ENCODE results near the gene HYCC1. TPM values are rescaled to one million over a fixed set of nuclear protein-coding genes. Genes with fewer than 3 reads are reported as not detected.

The HYCC1 gene
- polyA plus RNA-seq, 2 of the 4 experiments (the other 2 are of a cell fraction) = 16.8 to 24.6 TPM

GRCh38 chr7:23014681-23015080, 751 bp upstream of the HYCC1 start:
- Histone ChIP-seq H3K4me1 (peaks cover 12% of the 10 kb centered on the region; the same call in 2 of the 3 replicates), H3K4me3 (no peak overlapping the region), H3K9me3 (no peaks in the 10 kb centered on the region), H3K4me2 (peak overlapping the region; percentile 57), H3K27ac (0 out of 6 replicates have a peak overlapping the region, but pooled peaks have one; percentile 7 to 29)
- TF ChIP-seq, protein P1, sequence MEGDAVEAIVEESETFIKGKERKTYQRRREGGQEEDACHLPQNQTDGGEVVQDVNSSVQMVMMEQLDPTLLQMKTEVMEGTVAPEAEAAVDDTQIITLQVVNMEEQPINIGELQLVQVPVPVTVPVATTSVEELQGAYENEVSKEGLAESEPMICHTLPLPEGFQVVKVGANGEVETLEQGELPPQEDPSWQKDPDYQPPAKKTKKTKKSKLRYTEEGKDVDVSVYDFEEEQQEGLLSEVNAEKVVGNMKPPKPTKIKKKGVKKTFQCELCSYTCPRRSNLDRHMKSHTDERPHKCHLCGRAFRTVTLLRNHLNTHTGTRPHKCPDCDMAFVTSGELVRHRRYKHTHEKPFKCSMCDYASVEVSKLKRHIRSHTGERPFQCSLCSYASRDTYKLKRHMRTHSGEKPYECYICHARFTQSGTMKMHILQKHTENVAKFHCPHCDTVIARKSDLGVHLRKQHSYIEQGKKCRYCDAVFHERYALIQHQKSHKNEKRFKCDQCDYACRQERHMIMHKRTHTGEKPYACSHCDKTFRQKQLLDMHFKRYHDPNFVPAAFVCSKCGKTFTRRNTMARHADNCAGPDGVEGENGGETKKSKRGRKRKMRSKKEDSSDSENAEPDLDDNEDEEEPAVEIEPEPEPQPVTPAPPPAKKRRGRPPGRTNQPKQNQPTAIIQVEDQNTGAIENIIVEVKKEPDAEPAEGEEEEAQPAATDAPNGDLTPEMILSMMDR (IDR thresholded peaks at IDR 0.05) = no peak
- TF ChIP-seq CBX2 (IDR thresholded peaks at IDR 0.05; ENCODE audit: borderline replicate concordance, low read depth) (no peak), MYC (IDR thresholded peaks at IDR 0.05; ENCODE audit: borderline replicate concordance, low read length) (no peak), SMC3 (IDR thresholded peaks at IDR 0.05) (no peak), KDM1A (IDR thresholded peaks at IDR 0.05; ENCODE audit: low read depth) (no peak), CBX8 (IDR thresholded peaks at IDR 0.05) (no peak), HOXB13 (CRISPR knock-in tag; IDR thresholded peaks at IDR 0.05; ENCODE audit: low read depth) (no peak), JUNB (IDR thresholded peaks at IDR 0.05) (no peak), EHF (CRISPR knock-in tag; IDR thresholded peaks at IDR 0.05) (no peak), CEBPB (IDR thresholded peaks at IDR 0.05) (no peak), TFCP2L1 (CRISPR knock-in tag; IDR thresholded peaks at IDR 0.05) (no peak), BCL3 (IDR thresholded peaks at IDR 0.05) (no peak), FOSB (CRISPR knock-in tag; IDR thresholded peaks at IDR 0.05) (no peak), RFX5 (IDR thresholded peaks at IDR 0.05) (no peak), HOXB5 (CRISPR knock-in tag; IDR thresholded peaks at IDR 0.05) (no peak), RAD21 (conservative IDR thresholded peaks at IDR 0.05 in 1 of 2, IDR thresholded peaks at IDR 0.05 in 1 of 2) (no peak)
- TF ChIP-seq, protein P2, sequence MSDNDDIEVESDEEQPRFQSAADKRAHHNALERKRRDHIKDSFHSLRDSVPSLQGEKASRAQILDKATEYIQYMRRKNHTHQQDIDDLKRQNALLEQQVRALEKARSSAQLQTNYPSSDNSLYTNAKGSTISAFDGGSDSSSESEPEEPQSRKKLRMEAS (IDR thresholded peaks at IDR 0.05) = no peak
- TF ChIP-seq, protein P3, sequence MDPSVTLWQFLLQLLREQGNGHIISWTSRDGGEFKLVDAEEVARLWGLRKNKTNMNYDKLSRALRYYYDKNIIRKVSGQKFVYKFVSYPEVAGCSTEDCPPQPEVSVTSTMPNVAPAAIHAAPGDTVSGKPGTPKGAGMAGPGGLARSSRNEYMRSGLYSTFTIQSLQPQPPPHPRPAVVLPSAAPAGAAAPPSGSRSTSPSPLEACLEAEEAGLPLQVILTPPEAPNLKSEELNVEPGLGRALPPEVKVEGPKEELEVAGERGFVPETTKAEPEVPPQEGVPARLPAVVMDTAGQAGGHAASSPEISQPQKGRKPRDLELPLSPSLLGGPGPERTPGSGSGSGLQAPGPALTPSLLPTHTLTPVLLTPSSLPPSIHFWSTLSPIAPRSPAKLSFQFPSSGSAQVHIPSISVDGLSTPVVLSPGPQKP (IDR thresholded peaks at IDR 0.05; ENCODE audit: low read depth, low read length) = no peak
- 93% methylated on average over 2 of the region's 2 CpGs for WGBS (ENCODE audit: missing lambda C conversion rate)
- CTCF ChIA-PET = interaction anchor here (1.0 to 1.2 kb wide), 2 partner anchors 14 to 62 kb away, joined by 3 to 6 read pairs; no protein-coding TSS in a partner anchor
- FAIRE-seq (no peak), DNase-seq (ENCODE audit: low read depth in 1 of 2, low spot score in 1 of 2) (no peak), ATAC-seq (no peak)
- POLR2A ChIA-PET = no interaction called here

DNA sequence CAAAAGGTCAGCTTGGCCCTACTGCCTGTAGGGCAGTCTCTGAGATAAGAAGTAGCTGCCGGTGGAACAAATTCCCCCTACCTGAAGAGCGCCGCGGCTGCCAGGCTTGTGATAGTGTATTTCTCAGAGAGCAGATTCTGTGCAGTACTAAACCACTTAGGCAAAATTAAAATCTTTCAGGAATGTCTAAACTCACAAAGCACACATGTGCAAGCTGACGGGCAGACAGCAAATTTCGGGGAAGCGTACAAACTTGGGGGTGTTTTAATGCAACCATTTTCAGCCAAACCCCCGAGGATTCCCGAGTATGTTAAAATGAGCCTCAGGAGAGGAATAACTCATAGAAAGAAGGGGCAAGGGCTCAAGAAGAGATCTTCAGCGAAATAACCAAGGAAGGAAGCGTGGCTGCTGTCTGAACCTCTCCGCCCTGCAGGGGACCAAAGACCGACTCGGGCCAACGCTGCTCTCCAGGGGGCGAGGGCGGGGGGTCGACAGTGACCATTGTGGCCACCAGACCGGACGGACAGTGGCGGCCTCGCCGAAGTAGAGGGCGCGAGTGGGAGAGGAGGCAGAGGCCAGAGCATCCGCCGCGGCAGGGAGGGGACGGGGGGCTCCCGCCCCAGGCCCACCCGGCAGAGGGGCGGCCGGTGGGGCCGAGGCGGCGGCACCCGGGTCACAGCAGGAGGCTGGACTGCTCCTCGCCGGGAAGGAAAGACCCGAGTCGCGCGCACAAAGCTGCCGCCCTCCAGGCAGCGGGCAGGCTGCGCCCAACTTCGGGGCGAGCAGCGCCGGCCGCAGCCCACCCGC, 819 bp downstream of the HYCC1 start:
- 13% methylated on average over 21 of the region's 52 CpGs for WGBS (ENCODE audit: missing lambda C conversion rate)
- H3K9me3 ChIP-seq = no peaks in the 10 kb centered on the region
- ATAC-seq (peak; percentile 28 to 64), DNase-seq (ENCODE audit: low read depth in 1 of 2, low spot score in 1 of 2) (peak in 1 of 2 experiments; percentile 12), FAIRE-seq (no peak)
- ChIA-PET POLR2A (no interaction called here), CTCF (interaction anchor here (0.7 to 1.3 kb wide), 3 partner anchors 45 to 453 kb away, joined by 3 to 6 read pairs (median 3); no protein-coding TSS in a partner anchor)
- no peak for TF ChIP-seq HOXA7 (CRISPR knock-in tag; IDR thresholded peaks at IDR 0.05)
- no peak for TF ChIP-seq ZNF302 (CRISPR knock-in tag; IDR thresholded peaks at IDR 0.05)
- TF ChIP-seq REST (IDR thresholded peaks at IDR 0.05) = no peak
- no peak for TF ChIP-seq EP300 (IDR thresholded peaks at IDR 0.05)
- no peak for TF ChIP-seq PBX3 (IDR thresholded peaks at IDR 0.05)
- TF ChIP-seq POLR2A (IDR thresholded peaks at IDR 0.05; ENCODE audit: low read length) = no peak
- no peak for TF ChIP-seq HOXB5 (CRISPR knock-in tag; IDR thresholded peaks at IDR 0.05)
- no peak for TF ChIP-seq HDAC2 (IDR thresholded peaks at IDR 0.05)
- TF ChIP-seq, protein P1 (IDR thresholded peaks at IDR 0.05) = no peak
- peak overlapping the region; percentile 90 for H3K4me3 ChIP-seq
- peaks cover 12% of the 10 kb centered on the region; the same call in 2 of the 3 replicates for H3K4me1 ChIP-seq
- peak overlapping the region; percentile 98 for H3K4me2 ChIP-seq
- H3K27ac ChIP-seq = peak overlapping the region; percentile 73 to 89

Data from A549 (cell line).